H9 (cell line): ENCODE data around the gene KIF12. TPM values are rescaled to one million over a fixed set of nuclear protein-coding genes. Genes with fewer than 3 reads are reported as not detected.

Experiments
- DNase-seq: peaks from one replicate; pipeline ENCODE4 v3.0.0-alpha.2; 2017
- H2AFZ ChIP-seq: one replicate; pipeline ENCODE4 v1.6.1; 2013; ENCODE audit warnings: mild to moderate bottlenecking, low read length, control low read depth, moderate library complexity
- H2AK5ac ChIP-seq: 2 replicates; pipeline ENCODE4 v1.6.1; 2013; ENCODE audit warnings: low read length, control low read depth, mixed read lengths; ENCODE audit not compliant: insufficient read length
- H2BK120ac ChIP-seq: one replicate; pipeline ENCODE4 v1.6.1; 2013; ENCODE audit warnings: low read depth, mild to moderate bottlenecking, low read length, control low read depth, inconsistent platforms; ENCODE audit not compliant: poor library complexity, severe bottlenecking
- H2BK12ac ChIP-seq: 2 replicates; pipeline ENCODE4 v1.6.1; 2013; ENCODE audit warnings: low read length, control low read depth, mixed read lengths, low read depth; ENCODE audit not compliant: insufficient read length
- H2BK15ac ChIP-seq: 2 replicates; pipeline ENCODE4 v1.6.1; 2013; ENCODE audit warnings: low read depth, low read length, control low read depth
- H2BK20ac ChIP-seq: one replicate; pipeline ENCODE4 v1.6.1; 2013; ENCODE audit warnings: low read depth, mild to moderate bottlenecking, low read length, control low read depth, inconsistent platforms; ENCODE audit not compliant: poor library complexity, severe bottlenecking
- H2BK5ac ChIP-seq: 2 replicates; pipeline ENCODE4 v1.6.1; 2013; ENCODE audit warnings: low read length, control low read depth, mixed read lengths; ENCODE audit not compliant: insufficient read length
- H3K14ac ChIP-seq: 2 replicates; pipeline ENCODE4 v1.6.1; 2013; ENCODE audit warnings: low read length, control low read depth; ENCODE audit not compliant: insufficient read depth
- H3K18ac ChIP-seq: 2 replicates; pipeline ENCODE4 v1.6.1; 2013; ENCODE audit warnings: low read depth, mild to moderate bottlenecking, mixed read lengths, low read length, control low read depth; ENCODE audit not compliant: insufficient read length
- H3K23ac ChIP-seq: 2 replicates; pipeline ENCODE4 v1.6.1; 2013; ENCODE audit warnings: low read length, control low read depth, mixed read lengths, low read depth; ENCODE audit not compliant: insufficient read length
- H3K23me2 ChIP-seq: 2 replicates; pipeline ENCODE4 v1.6.1; 2013; ENCODE audit warnings: low read depth, mild to moderate bottlenecking, mixed read lengths, low read length, control low read depth; ENCODE audit not compliant: insufficient read length, poor library complexity, severe bottlenecking
- H3K27ac ChIP-seq: 2 replicates; pipeline ENCODE4 v1.5.1; 2013; ENCODE audit warnings: low read length, control low read depth, mixed read lengths, low read depth; ENCODE audit not compliant: insufficient read length
- H3K27me3 ChIP-seq: 2 replicates; pipeline ENCODE4 v1.6.1; 2013; ENCODE audit warnings: low read length, control low read depth, inconsistent platforms; ENCODE audit not compliant: insufficient read depth
- H3K4ac ChIP-seq: 2 replicates; pipeline ENCODE4 v1.6.1; 2013; ENCODE audit warnings: low read depth, mild to moderate bottlenecking, control low read depth, inconsistent platforms, low read length, moderate library complexity
- H3K4me1 ChIP-seq: 2 replicates; pipeline ENCODE4 v1.6.1; 2013; ENCODE audit warnings: low read length, control low read depth, inconsistent platforms; ENCODE audit not compliant: insufficient read depth
- H3K4me2 ChIP-seq: 2 replicates; pipeline ENCODE4 v1.6.1; 2013; ENCODE audit warnings: low read length, control low read depth, mixed read lengths; ENCODE audit not compliant: insufficient read length, insufficient read depth
- H3K56ac ChIP-seq: 2 replicates; pipeline ENCODE4 v1.6.1; 2013; ENCODE audit warnings: low read depth, mild to moderate bottlenecking, mixed read lengths, low read length, control low read depth; ENCODE audit not compliant: insufficient read length
- H3K79me1 ChIP-seq: 2 replicates; pipeline ENCODE4 v1.6.1; 2013; ENCODE audit warnings: low read depth, mild to moderate bottlenecking, moderate library complexity, low read length, control low read depth, inconsistent platforms; ENCODE audit not compliant: insufficient read depth, poor library complexity, severe bottlenecking
- H3K79me2 ChIP-seq: 2 replicates; pipeline ENCODE4 v1.6.1; 2013; ENCODE audit warnings: low read length, control low read depth, inconsistent platforms; ENCODE audit not compliant: insufficient read depth
- H3K9ac ChIP-seq: 2 replicates; pipeline ENCODE4 v1.6.1; 2013; ENCODE audit warnings: low read length, control low read depth, mixed read lengths; ENCODE audit not compliant: insufficient read length; ENCODE audit errors: extremely low read depth
- H3K9me3 ChIP-seq: one replicate; pipeline ENCODE4 v1.6.1; 2013; ENCODE audit warnings: low read depth, low read length, inconsistent platforms; ENCODE audit not compliant: control insufficient read depth
- H3T11ph ChIP-seq: one replicate; pipeline ENCODE4 v1.6.1; 2013; ENCODE audit warnings: mild to moderate bottlenecking, low read length, control low read depth, inconsistent platforms
- H4K20me1 ChIP-seq: one replicate; pipeline ENCODE4 v1.6.1; 2013; ENCODE audit not compliant: control insufficient read depth, insufficient read length, insufficient read depth
- H4K5ac ChIP-seq: 2 replicates; pipeline ENCODE4 v1.6.1; 2013; ENCODE audit warnings: low read depth, mild to moderate bottlenecking, mixed read lengths, low read length, control low read depth; ENCODE audit not compliant: insufficient read length
- H4K8ac ChIP-seq: replicated peaks from 2 replicates; pipeline ENCODE4 v1.6.1; 2013; ENCODE audit warnings: low read length, control low read depth, mixed read lengths, low read depth; ENCODE audit not compliant: insufficient read length
- H4K91ac ChIP-seq: 2 replicates; pipeline ENCODE4 v1.6.1; 2013; ENCODE audit warnings: low read depth, mild to moderate bottlenecking, moderate library complexity, mixed read lengths, low read length, control low read depth; ENCODE audit not compliant: insufficient read length
- H3K27ac Mint-ChIP-seq, 3 experiments: 2 replicates in 2 of 3; 3 replicates in 1 of 3; pipeline ENCODE4 v1.8.0; 2020 to 2021; ENCODE audit warnings: mixed read lengths in 3 of 3, mild to moderate bottlenecking in 1 of 3, moderate library complexity in 1 of 3
- H3K27me3 Mint-ChIP-seq: 2 replicates; pipeline ENCODE4 v1.8.0; 2021; ENCODE audit warnings: low read depth, mild to moderate bottlenecking, moderate library complexity, mixed read lengths
- H3K36me3 Mint-ChIP-seq, 3 experiments: 2 replicates in 2 of 3; 3 replicates in 1 of 3; pipeline ENCODE4 v1.8.0; 2020 to 2021; ENCODE audit warnings: low read depth in 3 of 3, mixed read lengths in 3 of 3; ENCODE audit not compliant: insufficient read depth in 1 of 3
- H3K4me1 Mint-ChIP-seq, 2 experiments: 2 replicates each; pipeline ENCODE4 v1.8.0; 2020; ENCODE audit warnings: mixed read lengths in 2 of 2
- H3K4me3 Mint-ChIP-seq, 2 experiments: 2 replicates in 1 of 2; 3 replicates in 1 of 2; pipeline ENCODE4 v1.8.0; 2020 to 2021; ENCODE audit warnings: mild to moderate bottlenecking in 2 of 2, mixed read lengths in 2 of 2, moderate library complexity in 1 of 2
- H3K9me3 Mint-ChIP-seq, 2 experiments: 2 replicates in 1 of 2; 3 replicates in 1 of 2; pipeline ENCODE4 v1.8.0; 2020; ENCODE audit warnings: mild to moderate bottlenecking in 2 of 2, mixed read lengths in 2 of 2, moderate library complexity in 1 of 2
- CTCF ChIP-seq: fragments of 200-600 bp; sonication (generic); conservative IDR thresholded peaks from 3 replicates; pipeline ENCODE4 v1.8.0; 2021; ENCODE audit warnings: antibody characterized with exemption, mild to moderate bottlenecking
- WGBS: extraction: QIAGEN DNeasy Blood & Tissue Kit; methylation state at CpG from one replicate; pipeline ENCODE4 v1.1.7; 2013; ENCODE audit warnings: missing lambda C conversion rate, low lambda C conversion rate, mixed read lengths; ENCODE audit not compliant: insufficient read length; ENCODE audit errors: extremely low coverage; 5-methylcytosine and 5-hydroxymethylcytosine counted together
- total RNA-seq: library from RNA; stranded (reverse); gene quantifications from 2 replicates; pipeline ENCODE4 v1.2.1, GENCODE V29; 2021

Gene KIF12
- total RNA-seq, 1 experiment from 2014 or later = 3.3 TPM

- Histone ChIP-seq H3K27me3 (no peaks in the 10 kb centered on the region), H3K4me2 (no peak overlapping the region), H3K4ac (no peak overlapping the region), H2BK5ac (no peak overlapping the region), H3K23ac (no peak overlapping the region), H4K8ac (no peak overlapping the region), H2BK15ac (no peak overlapping the region), H3K9ac (no peak overlapping the region), H2AK5ac (no peak overlapping the region), H4K5ac (no peak overlapping the region), H4K20me1 (no peaks in the 10 kb centered on the region), H3K79me2 (no peaks in the 10 kb centered on the region), H3K56ac (no peak overlapping the region), H4K91ac (no peak overlapping the region), H2BK20ac (no peak overlapping the region), H3T11ph (no peak overlapping the region), H3K9me3 (no peaks in the 10 kb centered on the region), H3K27ac (no peak overlapping the region), H2BK120ac (no peak overlapping the region), H3K79me1 (no peaks in the 10 kb centered on the region), H2BK12ac (no peak overlapping the region), H3K23me2 (no peaks in the 10 kb centered on the region), H3K18ac (no peak overlapping the region), H2AFZ (no peak overlapping the region), H3K4me1 (no peaks in the 10 kb centered on the region), H3K14ac (no peak overlapping the region)
- Mint-ChIP-seq H3K9me3 (no peaks in the 10 kb centered on the region), H3K4me1 (0 out of 4 replicates have a peak, but pooled peaks cover 0 to 3% of the 10 kb centered on the region in 2 experiments), H3K36me3 (no peaks in the 10 kb centered on the region), H3K27ac (no peak overlapping the region), H3K27me3 (peaks cover 25% of the 10 kb centered on the region), H3K4me3 (no peak overlapping the region)
- no peak for TF ChIP-seq CTCF
- DNase-seq = no peak
- WGBS = no CpG with 5 or more reads among the region's 4 CpGs
Observed at GRCh38 chr9:114086607-114087006, 12.5 kb downstream of the KIF12 start.
